SK-N-SH (cell line): Measurements from ENCODE around the gene PPAT. TPM values are rescaled to one million over a fixed set of nuclear protein-coding genes. Genes with fewer than 3 reads are reported as not detected.

ENCODE experiments used
- CTCF ChIA-PET: fragments of 300-600, 350-600 bp; formaldehyde crosslinking; extraction: SDS; loops from one replicate; lab custom pipeline; 2021; lab: Yijun Ruan, JAX
- POLR2A ChIA-PET: fragments of 350-600 bp; sonication (Branson Sonifier 250); formaldehyde crosslinking; extraction: SDS; loops from one replicate; lab custom pipeline; 2020; ENCODE audit warnings: antibody characterized with exemption, inconsistent platforms; lab: Yijun Ruan, JAX
- DNase-seq: peaks from one replicate; pipeline ENCODE4 v3.0.0; 2012
- H2AFZ ChIP-seq: fragments of 200-600 bp; sonication (generic); 2 replicates; pipeline ENCODE4 v1.8.1; 2016; ENCODE audit warnings: antibody characterized with exemption, mild to moderate bottlenecking, low read depth
- H3F3A ChIP-seq: fragments of 200-600 bp; sonication (generic); replicated peaks from 2 replicates; pipeline ENCODE3; 2016; ENCODE audit warnings: antibody characterized with exemption, mild to moderate bottlenecking; ENCODE audit not compliant: insufficient read depth
- H3K27ac ChIP-seq, 2 experiments: fragments of 200-500 bp in 1 of 2; fragments of 200-600 bp in 1 of 2; sonication (Bioruptor generic) in 1 of 2; sonication (generic), shearing (Covaris generic) in 1 of 2; 2 replicates each; pipeline versions ENCODE4 v1.5.1 to v1.6.1; 2014 to 2016; ENCODE audit warnings: low read depth in 2 of 2, inconsistent platforms in 1 of 2, low read length in 1 of 2, mild to moderate bottlenecking in 1 of 2, mixed read lengths in 1 of 2
- H3K27me3 ChIP-seq: fragments of 200-600 bp; sonication (generic), shearing (Covaris generic); 2 replicates; pipeline ENCODE4 v1.6.1; 2016; ENCODE audit warnings: mixed run types; ENCODE audit not compliant: insufficient read depth
- H3K36me3 ChIP-seq, 2 experiments: fragments of 200-500 bp in 1 of 2; fragments of 200-600 bp in 1 of 2; sonication (Bioruptor generic) in 1 of 2; sonication (generic) in 1 of 2; replicated peaks in 1 of 2; 2 replicates each; pipeline versions ENCODE3 to v1.5.1; 2014 to 2016; ENCODE audit warnings: low read length in 1 of 2, mild to moderate bottlenecking in 1 of 2; ENCODE audit not compliant: insufficient read depth in 2 of 2, control insufficient read depth in 1 of 2
- H3K4me1 ChIP-seq, 2 experiments: fragments of 200-500 bp in 1 of 2; fragments of 200-600 bp in 1 of 2; sonication (Bioruptor generic) in 1 of 2; sonication (generic), shearing (Covaris generic) in 1 of 2; 2 replicates each; pipeline versions ENCODE4 v1.5.1 to v1.6.1; 2014 to 2016; ENCODE audit warnings: low read depth in 1 of 2, low read length in 1 of 2, mixed run types in 1 of 2; ENCODE audit not compliant: insufficient read depth in 2 of 2, control insufficient read depth in 1 of 2
- H3K4me2 ChIP-seq: fragments of 200-600 bp; sonication (generic), shearing (Covaris generic); 2 replicates; pipeline ENCODE4 v1.6.1; 2017; ENCODE audit warnings: mixed run types
- H3K4me3 ChIP-seq, 2 experiments: fragments of 200-500 bp in 1 of 2; fragments of 200-600 bp in 1 of 2; sonication (Bioruptor generic) in 1 of 2; sonication (generic), shearing (Covaris generic) in 1 of 2; 2 replicates each; pipeline versions ENCODE4 v1.5.1 to v1.8.1; 2014 to 2016; ENCODE audit warnings: low read depth in 2 of 2, inconsistent platforms in 1 of 2, low read length in 1 of 2, mild to moderate bottlenecking in 1 of 2, mixed read lengths in 1 of 2, moderate library complexity in 1 of 2
- H3K79me2 ChIP-seq: fragments of 200-600 bp; sonication (generic); 2 replicates; pipeline ENCODE4 v1.8.1; 2017; ENCODE audit warnings: mild to moderate bottlenecking; ENCODE audit not compliant: insufficient read depth
- H3K9ac ChIP-seq: fragments of 200-600 bp; sonication (generic); 2 replicates; pipeline ENCODE4 v1.6.1; 2017; ENCODE audit warnings: mixed run types
- H3K9me2 ChIP-seq: fragments of 200-600 bp; sonication (generic); 2 replicates; pipeline ENCODE4 v1.6.1; 2017; ENCODE audit warnings: mixed run types
- H3K9me3 ChIP-seq: fragments of 200-600 bp; sonication (generic); 2 replicates; pipeline ENCODE4 v1.6.1; 2017; ENCODE audit warnings: mixed run types, mild to moderate bottlenecking, moderate library complexity
- H4K20me1 ChIP-seq: fragments of 200-600 bp; sonication (generic); 2 replicates; pipeline ENCODE4 v1.6.1; 2017; ENCODE audit warnings: mild to moderate bottlenecking, mixed run types; ENCODE audit not compliant: insufficient read depth
- CHD2 ChIP-seq: fragments of 150-350 bp; IDR thresholded peaks from 2 replicates; pipeline ENCODE4 v1.6.1; 2018; ENCODE audit warnings: low read length; ENCODE audit not compliant: partially characterized antibody
- CTCF ChIP-seq: fragments of 200-600 bp; sonication (generic); IDR thresholded peaks from 2 replicates; pipeline ENCODE4 v1.6.1; 2017; ENCODE audit warnings: antibody characterized with exemption, mild to moderate bottlenecking, moderate library complexity
- EP300 ChIP-seq, 2 experiments: IDR thresholded peaks; 2 replicates each; pipeline versions ENCODE4 v1.4.0 to v1.6.1; 2012; ENCODE audit warnings: borderline replicate concordance in 1 of 2, low read depth in 1 of 2, low read length in 1 of 2
- EZH2phosphoT487 ChIP-seq: fragments of 200-600 bp; sonication (generic); IDR thresholded peaks from 2 replicates; pipeline ENCODE4 v1.6.1; 2017; ENCODE audit warnings: low read depth, mixed run types, mild to moderate bottlenecking, antibody characterized with exemption, moderate library complexity, borderline replicate concordance
- GATA2 ChIP-seq: sonication (generic); formaldehyde crosslinking; IDR thresholded peaks from 2 replicates; pipeline ENCODE4 v1.5.0; 2020; ENCODE audit warnings: mild to moderate bottlenecking, missing genetic modification reagents
- MEF2A ChIP-seq: IDR thresholded peaks from 2 replicates; pipeline ENCODE4 v1.4.0; 2012; ENCODE audit warnings: low read depth, borderline replicate concordance
- MXI1 ChIP-seq: IDR thresholded peaks from 2 replicates; pipeline ENCODE4 v1.6.1; 2012; ENCODE audit warnings: mild to moderate bottlenecking, low read depth, low read length, improper control_type of control experiment
- POLR2AphosphoS5 ChIP-seq: IDR thresholded peaks from 2 replicates; pipeline ENCODE4 v1.6.1; 2012; ENCODE audit warnings: low read depth, low read length
- RAD21 ChIP-seq: IDR thresholded peaks from 2 replicates; pipeline ENCODE4 v1.6.1; 2012; ENCODE audit warnings: mild to moderate bottlenecking, low read length
- RFX5 ChIP-seq: IDR thresholded peaks from 2 replicates; pipeline ENCODE4 v1.6.1; 2012; ENCODE audit warnings: mild to moderate bottlenecking, improper control_type of control experiment, low read length
- SIN3A ChIP-seq: IDR thresholded peaks from 2 replicates; pipeline ENCODE4 v1.6.1; 2012; ENCODE audit warnings: low read depth, mild to moderate bottlenecking, low read length, moderate library complexity, borderline replicate concordance
- TEAD4 ChIP-seq: IDR thresholded peaks from 2 replicates; pipeline ENCODE4 v1.4.0; 2012; ENCODE audit warnings: mild to moderate bottlenecking, borderline replicate concordance; ENCODE audit not compliant: insufficient read depth
- USF1 ChIP-seq: IDR thresholded peaks from 2 replicates; pipeline ENCODE4 v1.4.0; 2012; ENCODE audit warnings: low read depth, borderline replicate concordance
- WGBS: methylation state at CpG from one replicate; pipeline ENCODE4 v1.1.6; 2017; ENCODE audit warnings: low lambda C conversion rate; 5-methylcytosine and 5-hydroxymethylcytosine counted together
- polyA plus RNA-seq, 3 experiments: library from polyadenylated mRNA; depleted of rRNA; stranded (reverse); fragments of >200 nt; gene quantifications; 2 replicates each; pipeline ENCODE4 v1.2.3, GENCODE V29; 2012
- TF ChIP-seq, protein P1 (sequence below): IDR thresholded peaks from 2 replicates; pipeline ENCODE4 v1.4.0; 2012; ENCODE audit warnings: low read depth, borderline replicate concordance
- TF ChIP-seq, protein P2 (sequence below): fragments of 150-350 bp; IDR thresholded peaks from 2 replicates; pipeline ENCODE4 v1.6.1; 2017; ENCODE audit warnings: antibody characterized with exemption, low read length, low read depth, borderline replicate concordance

PPAT gene
- polyA plus RNA-seq, 1 of the 3 experiments (the other 2 are of a cell fraction) = 7.4 TPM

GRCh38 chr4:56374956-56375355, 60.5 kb downstream of the PPAT start (continued):
- TF ChIP-seq CHD2 (no peak), RFX5 (no peak), CTCF (no peak), RAD21 (no peak), GATA2 (no peak)
- TF ChIP-seq, protein P1, sequence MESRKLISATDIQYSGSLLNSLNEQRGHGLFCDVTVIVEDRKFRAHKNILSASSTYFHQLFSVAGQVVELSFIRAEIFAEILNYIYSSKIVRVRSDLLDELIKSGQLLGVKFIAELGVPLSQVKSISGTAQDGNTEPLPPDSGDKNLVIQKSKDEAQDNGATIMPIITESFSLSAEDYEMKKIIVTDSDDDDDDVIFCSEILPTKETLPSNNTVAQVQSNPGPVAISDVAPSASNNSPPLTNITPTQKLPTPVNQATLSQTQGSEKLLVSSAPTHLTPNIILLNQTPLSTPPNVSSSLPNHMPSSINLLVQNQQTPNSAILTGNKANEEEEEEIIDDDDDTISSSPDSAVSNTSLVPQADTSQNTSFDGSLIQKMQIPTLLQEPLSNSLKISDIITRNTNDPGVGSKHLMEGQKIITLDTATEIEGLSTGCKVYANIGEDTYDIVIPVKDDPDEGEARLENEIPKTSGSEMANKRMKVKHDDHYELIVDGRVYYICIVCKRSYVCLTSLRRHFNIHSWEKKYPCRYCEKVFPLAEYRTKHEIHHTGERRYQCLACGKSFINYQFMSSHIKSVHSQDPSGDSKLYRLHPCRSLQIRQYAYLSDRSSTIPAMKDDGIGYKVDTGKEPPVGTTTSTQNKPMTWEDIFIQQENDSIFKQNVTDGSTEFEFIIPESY = no peak

- Histone ChIP-seq H3K27me3 (no peaks in the 10 kb centered on the region), H4K20me1 (no peaks in the 10 kb centered on the region), H3K4me1 (no peaks in the 10 kb centered on the region), H2AFZ (no peak overlapping the region), H3K9ac (no peak overlapping the region), H3K4me2 (no peak overlapping the region), H3K9me3 (no peaks in the 10 kb centered on the region), H3F3A (no peaks in the 10 kb centered on the region), H3K27ac (no peak overlapping the region), H3K4me3 (no peak overlapping the region), H3K9me2 (no peaks in the 10 kb centered on the region), H3K79me2 (0 out of 2 replicates have a peak, but pooled peaks cover 5% of the 10 kb centered on the region), H3K36me3 (peaks cover 12 to 15% of the 10 kb centered on the region in 2 experiments)
- 52% methylated on average over 1 of the region's 1 CpG for WGBS
- DNase-seq = no peak
- ChIA-PET POLR2A (no interaction called here), CTCF (no interaction called here)
- no peak for TF ChIP-seq MEF2A
- TF ChIP-seq EZH2phosphoT487 = no peak
- TF ChIP-seq MXI1 = no peak
- TF ChIP-seq SIN3A = no peak
- TF ChIP-seq, protein P2, sequence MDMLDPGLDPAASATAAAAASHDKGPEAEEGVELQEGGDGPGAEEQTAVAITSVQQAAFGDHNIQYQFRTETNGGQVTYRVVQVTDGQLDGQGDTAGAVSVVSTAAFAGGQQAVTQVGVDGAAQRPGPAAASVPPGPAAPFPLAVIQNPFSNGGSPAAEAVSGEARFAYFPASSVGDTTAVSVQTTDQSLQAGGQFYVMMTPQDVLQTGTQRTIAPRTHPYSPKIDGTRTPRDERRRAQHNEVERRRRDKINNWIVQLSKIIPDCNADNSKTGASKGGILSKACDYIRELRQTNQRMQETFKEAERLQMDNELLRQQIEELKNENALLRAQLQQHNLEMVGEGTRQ = no peak
- TF ChIP-seq POLR2AphosphoS5 = no peak
- no peak for TF ChIP-seq TEAD4
- TF ChIP-seq, protein P1 = no peak
- no peak for TF ChIP-seq EP300 (IDR thresholded peaks at IDR 0.05; ENCODE audit: borderline replicate concordance in 1 of 2, low read depth in 1 of 2, low read length in 1 of 2)
- no peak for TF ChIP-seq USF1
- TF ChIP-seq GATA2 = no peak
Observed at GRCh38 chr4:56372774-56373173, 62.6 kb downstream of the PPAT start.
